Upper lobe of right lung (tissue), 1 donor: ENCODE results near the gene APOD. TPM values are rescaled to one million over a fixed set of nuclear protein-coding genes. Genes with fewer than 3 reads are reported as not detected.
"Not testable (repeated sequence)": the region's sequence is repeated elsewhere in the genome, so short reads cannot be mapped to it uniquely, and the experiment has no call there.

Experiments
- ATAC-seq: fragments of 200-7000 bp; cut with Tn5 transposase; one replicate; pipeline ENCODE4 v1.9.1; 2020; ENCODE audit warnings: mild to moderate bottlenecking, moderate library complexity
- DNase-seq: peaks from one replicate; pipeline ENCODE4 v3.0.0-alpha.2; 2020
- H3K27ac ChIP-seq: fragments of 200-600 bp; one replicate; pipeline ENCODE4 v1.8.0; 2022
- H3K27me3 ChIP-seq: fragments of 200-600 bp; one replicate; pipeline ENCODE4 v1.8.0; 2022; ENCODE audit warnings: mild to moderate bottlenecking
- H3K36me3 ChIP-seq: fragments of 200-600 bp; one replicate; pipeline ENCODE4 v1.8.0; 2022
- H3K4me1 ChIP-seq: fragments of 200-600 bp; one replicate; pipeline ENCODE4 v1.8.0; 2022
- H3K4me3 ChIP-seq: fragments of 200-600 bp; one replicate; pipeline ENCODE4 v1.8.0; 2022; ENCODE audit warnings: mild to moderate bottlenecking
- H3K9me3 ChIP-seq: fragments of 200-600 bp; one replicate; pipeline ENCODE4 v1.8.0; 2022
- intact Hi-C: fragments of 100-400 bp; cut with DNase I; formaldehyde crosslinking; loops from one replicate; pipeline ENCODE4 v1.11.0; 2022
- total RNA-seq: library from RNA; stranded (reverse); fragmentation: NEBNext Ultra II Directional; extraction: Animal tissue kit (Norgen Biotek cat#: 25700); gene quantifications from one replicate; pipeline ENCODE4 v1.2.1, GENCODE V29; 2021
- TF ChIP-seq, protein P1 (sequence below): fragments of 200-600 bp; IDR thresholded peaks from one replicate; pipeline ENCODE4 v1.8.0; 2022; ENCODE audit warnings: antibody characterized with exemption
- donor health status: DM: no; HTN: yes; CAD: no; lungs with severe emphysema.

The APOD gene
- total RNA-seq, 1 donor from 2014 or later, result 59.4 TPM

DNA sequence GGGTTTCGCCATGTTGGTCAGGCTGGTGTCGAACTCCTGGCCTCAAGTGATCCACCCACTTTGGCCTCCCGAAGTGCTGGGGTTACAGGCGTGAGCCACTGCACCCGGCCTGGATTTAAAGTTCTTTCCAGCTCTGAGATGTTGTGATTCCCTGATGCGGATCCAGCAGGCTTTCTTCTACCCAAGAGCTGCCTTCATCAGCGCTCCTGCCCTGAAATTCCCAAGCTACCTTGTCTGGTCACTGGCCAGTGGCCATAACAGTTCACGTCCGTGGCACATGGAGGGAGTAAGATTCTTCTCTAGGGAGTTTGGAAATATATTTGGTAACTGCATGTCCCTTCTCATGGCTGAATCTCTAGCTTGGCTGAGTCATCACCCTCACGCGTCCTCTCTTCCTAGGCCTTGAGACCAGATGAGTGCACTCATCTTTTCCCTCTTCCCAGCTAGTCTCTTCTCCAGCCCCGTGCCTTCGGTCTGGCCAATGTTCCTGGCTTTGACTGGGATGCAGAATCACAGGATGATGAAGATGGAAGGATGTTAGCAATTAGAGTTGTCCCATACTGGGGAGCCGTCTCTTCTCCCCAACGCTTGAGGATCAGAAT is 29.8 kb upstream of the APOD start:
- DNase-seq (no peak), ATAC-seq (no peak)
- Histone ChIP-seq H3K36me3 (no peaks in the 10 kb centered on the region), H3K27ac (no peak overlapping the region), H3K9me3 (no peaks in the 10 kb centered on the region), H3K27me3 (no peaks in the 10 kb centered on the region), H3K4me3 (no peak overlapping the region), H3K4me1 (no peaks in the 10 kb centered on the region)
- intact Hi-C loops, result no loop called here
- TF ChIP-seq, protein P1, sequence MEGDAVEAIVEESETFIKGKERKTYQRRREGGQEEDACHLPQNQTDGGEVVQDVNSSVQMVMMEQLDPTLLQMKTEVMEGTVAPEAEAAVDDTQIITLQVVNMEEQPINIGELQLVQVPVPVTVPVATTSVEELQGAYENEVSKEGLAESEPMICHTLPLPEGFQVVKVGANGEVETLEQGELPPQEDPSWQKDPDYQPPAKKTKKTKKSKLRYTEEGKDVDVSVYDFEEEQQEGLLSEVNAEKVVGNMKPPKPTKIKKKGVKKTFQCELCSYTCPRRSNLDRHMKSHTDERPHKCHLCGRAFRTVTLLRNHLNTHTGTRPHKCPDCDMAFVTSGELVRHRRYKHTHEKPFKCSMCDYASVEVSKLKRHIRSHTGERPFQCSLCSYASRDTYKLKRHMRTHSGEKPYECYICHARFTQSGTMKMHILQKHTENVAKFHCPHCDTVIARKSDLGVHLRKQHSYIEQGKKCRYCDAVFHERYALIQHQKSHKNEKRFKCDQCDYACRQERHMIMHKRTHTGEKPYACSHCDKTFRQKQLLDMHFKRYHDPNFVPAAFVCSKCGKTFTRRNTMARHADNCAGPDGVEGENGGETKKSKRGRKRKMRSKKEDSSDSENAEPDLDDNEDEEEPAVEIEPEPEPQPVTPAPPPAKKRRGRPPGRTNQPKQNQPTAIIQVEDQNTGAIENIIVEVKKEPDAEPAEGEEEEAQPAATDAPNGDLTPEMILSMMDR, result no peak

DNA sequence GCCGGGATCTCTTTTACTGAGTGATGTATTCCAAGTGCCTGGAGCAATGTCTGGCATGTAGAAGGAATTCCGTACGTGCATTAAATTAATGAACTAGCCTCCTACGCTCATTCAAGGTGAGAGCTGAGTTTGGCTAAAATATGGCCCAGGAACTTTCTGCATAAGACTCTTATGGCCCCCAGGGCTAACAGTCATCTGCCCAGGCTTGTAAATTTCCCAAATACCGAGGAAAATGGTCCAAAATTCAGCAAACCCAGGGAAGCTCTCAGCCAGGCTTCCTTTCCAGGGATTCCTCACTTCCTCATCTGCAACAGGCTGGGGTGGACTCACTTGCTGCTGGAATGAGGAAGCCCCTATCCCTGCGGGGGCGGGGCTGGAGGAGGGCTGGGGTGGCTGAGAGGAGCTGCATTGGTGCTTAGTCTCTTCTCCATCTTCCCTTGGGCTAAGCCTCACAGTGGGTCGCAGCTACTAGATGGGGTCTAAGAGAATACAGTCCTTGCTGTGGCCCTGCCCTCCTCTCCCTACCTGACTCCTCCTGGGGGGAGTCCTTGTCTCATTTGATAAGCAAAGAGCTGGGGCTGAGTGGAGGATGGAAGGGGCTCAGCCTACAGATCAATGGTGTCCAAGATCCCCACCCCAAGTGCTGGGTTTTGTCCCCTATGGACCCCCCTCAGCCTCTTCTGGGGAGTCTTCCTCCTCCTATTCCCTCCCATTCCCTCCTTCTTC is 28.5 kb upstream of the APOD start:
- no peak overlapping the region for H3K27ac ChIP-seq
- DNase-seq (no peak), ATAC-seq (peak; percentile 69)

DNA sequence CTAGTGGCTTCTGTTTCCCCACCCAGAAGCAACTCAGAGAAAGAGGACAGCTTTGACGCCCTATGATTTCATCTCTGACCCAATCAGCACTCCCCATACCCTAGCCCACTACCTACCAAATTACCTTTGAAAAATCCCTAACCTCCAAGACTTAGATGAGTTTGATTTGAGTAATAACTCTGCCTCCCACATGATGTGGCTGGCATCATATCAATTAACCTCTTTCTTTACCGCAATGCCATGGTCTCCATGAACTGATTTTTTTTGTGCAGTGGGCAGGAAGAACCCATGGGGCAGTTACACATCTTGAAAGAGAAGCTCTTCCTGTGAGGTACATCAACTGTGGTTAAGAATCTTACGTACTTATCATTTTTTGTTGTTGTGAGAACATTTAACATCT is 25.5 kb upstream of the APOD start:
- TF ChIP-seq, protein P1, result no peak
- no peak overlapping the region for H3K27ac ChIP-seq
- DNase-seq (no peak), ATAC-seq (no peak)
- intact Hi-C loops, result no loop called here
- no peaks in the 10 kb centered on the region for H3K4me1 ChIP-seq
- no peak overlapping the region for H3K4me3 ChIP-seq
- no peaks in the 10 kb centered on the region for H3K36me3 ChIP-seq
- no peaks in the 10 kb centered on the region for H3K27me3 ChIP-seq
- H3K9me3 ChIP-seq, result no peaks in the 10 kb centered on the region

More for the DNA sequence above, 28.5 kb upstream of the APOD start:
- no peak overlapping the region for H3K4me3 ChIP-seq
- no peaks in the 10 kb centered on the region for H3K36me3 ChIP-seq
- no peaks in the 10 kb centered on the region for H3K9me3 ChIP-seq
- no peaks in the 10 kb centered on the region for H3K4me1 ChIP-seq
- no peaks in the 10 kb centered on the region for H3K27me3 ChIP-seq
- intact Hi-C loops, result no loop called here
- TF ChIP-seq, protein P1, result no peak

DNA sequence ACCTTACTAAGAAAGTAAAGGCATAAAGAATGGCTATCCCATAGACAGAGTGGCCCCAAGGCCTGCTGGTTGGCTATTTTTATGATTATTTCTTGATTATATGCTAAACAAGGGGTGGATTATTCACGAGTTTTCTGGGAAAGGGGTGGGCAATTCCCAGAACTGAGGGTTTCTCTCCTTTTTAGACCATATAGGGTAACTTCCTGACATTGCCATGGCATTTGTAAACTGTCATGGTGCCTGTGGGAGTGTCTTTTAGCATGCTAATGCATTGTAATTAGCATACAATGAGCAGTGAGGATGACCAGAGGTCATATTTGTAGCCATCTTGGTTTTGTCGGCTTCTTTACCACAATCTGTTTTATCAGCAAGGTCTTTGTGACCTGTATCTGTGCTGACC is 18.0 kb upstream of the APOD start:
- H3K9me3 ChIP-seq, ATAC-seq, intact Hi-C loops, H3K27me3 ChIP-seq, H3K27ac ChIP-seq, H3K4me1 ChIP-seq, H3K36me3 ChIP-seq, DNase-seq, H3K4me3 ChIP-seq: not testable (repeated sequence)

DNA sequence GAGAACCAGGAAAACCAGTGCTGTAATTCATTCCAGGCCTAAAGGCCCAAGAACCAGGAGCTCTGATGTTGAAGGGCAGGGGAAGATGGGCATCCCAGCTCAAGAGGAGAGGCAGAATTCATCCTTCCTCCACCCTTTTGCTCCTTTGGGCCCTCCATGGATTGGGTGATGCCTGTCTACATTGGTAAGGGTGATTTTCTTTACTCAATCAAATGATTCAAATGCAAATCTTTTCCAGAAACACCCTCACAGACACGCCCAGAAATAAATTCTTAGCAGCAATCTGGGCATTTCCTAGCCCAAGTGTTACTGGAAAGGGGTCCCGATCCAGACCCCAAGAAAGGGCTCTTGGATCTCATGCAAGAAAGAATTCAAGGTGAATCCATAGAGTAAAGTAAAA is 17.6 kb upstream of the APOD start:
- H3K27ac ChIP-seq, result no peak overlapping the region
- no peaks in the 10 kb centered on the region for H3K9me3 ChIP-seq
- H3K36me3 ChIP-seq, result no peaks in the 10 kb centered on the region
- intact Hi-C loops, result no loop called here
- no peak for ATAC-seq
- H3K4me1 ChIP-seq, result no peaks in the 10 kb centered on the region
- no peak overlapping the region for H3K4me3 ChIP-seq
- TF ChIP-seq, protein P1, result no peak
- DNase-seq, result no peak
- H3K27me3 ChIP-seq, result no peaks in the 10 kb centered on the region

DNA sequence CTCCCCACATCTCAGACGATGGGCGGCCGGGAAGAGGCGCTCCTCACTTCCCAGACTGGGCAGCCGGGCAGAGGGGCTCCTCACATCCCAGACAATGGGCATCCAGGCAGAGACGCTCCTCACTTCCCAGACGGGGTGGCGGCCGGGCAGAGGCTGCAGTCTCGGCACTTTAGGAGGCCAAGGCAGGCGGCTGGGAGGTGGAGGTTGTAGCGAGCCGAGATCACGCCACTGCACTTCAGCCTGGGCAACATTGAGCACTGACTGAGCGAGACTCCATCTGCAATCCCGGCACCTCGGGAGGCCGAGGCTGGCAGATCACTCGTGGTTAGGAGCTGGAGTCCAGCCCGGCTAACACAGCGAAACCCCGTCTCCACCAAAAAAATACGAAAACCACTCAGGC is 16.2 kb upstream of the APOD start:
- H3K27me3 ChIP-seq, H3K4me1 ChIP-seq, H3K36me3 ChIP-seq, H3K27ac ChIP-seq, H3K9me3 ChIP-seq, ATAC-seq, DNase-seq, H3K4me3 ChIP-seq, intact Hi-C loops: not testable (repeated sequence)

DNA sequence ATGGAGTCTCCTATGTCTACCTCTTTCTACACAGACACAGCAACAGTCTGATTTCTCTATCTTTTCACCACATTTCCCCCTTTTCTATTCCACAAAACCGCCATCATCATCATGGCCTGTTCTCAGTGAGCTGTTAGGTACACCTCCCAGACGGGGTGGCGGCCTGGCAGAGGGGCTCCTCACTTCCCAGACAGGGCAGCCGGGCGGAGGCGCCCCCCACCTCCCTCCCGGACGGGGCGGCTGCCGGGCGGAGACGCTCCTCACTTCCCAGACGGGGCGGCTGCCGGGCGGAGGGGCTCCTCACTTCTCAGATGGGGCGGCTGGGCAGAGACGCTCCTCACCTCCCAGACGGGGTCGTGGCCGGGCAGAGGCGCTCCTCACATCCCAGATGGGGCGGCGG is 15.8 kb upstream of the APOD start:
- DNase-seq, H3K27me3 ChIP-seq, H3K4me3 ChIP-seq, intact Hi-C loops, H3K9me3 ChIP-seq, H3K36me3 ChIP-seq, H3K27ac ChIP-seq, H3K4me1 ChIP-seq, ATAC-seq: not testable (repeated sequence)
